ENCODE results near the gene CCDC186. TPM values are rescaled to one million over a fixed set of nuclear protein-coding genes. Genes with fewer than 3 reads are reported as not detected.

CCDC186 gene
- total RNA-seq, 1 donor from 2014 or later = 28.8 TPM

- H3K36me3 ChIP-seq (ENCODE audit: insufficient read depth, low read length) = no peaks in the 10 kb centered on the region
- H3K9me3 ChIP-seq (ENCODE audit: insufficient read depth, low read depth, low read length) = no peaks in the 10 kb centered on the region
- Mint-ChIP-seq H3K4me1 (ENCODE audit: low read depth, unreplicated experiment) (no peaks in the 10 kb centered on the region), H3K27ac (ENCODE audit: unreplicated experiment) (no peak overlapping the region), H3K36me3 (ENCODE audit: low read depth, unreplicated experiment) (no peaks in the 10 kb centered on the region), H3K27me3 (ENCODE audit: low read depth, unreplicated experiment) (peaks cover 37% of the 10 kb centered on the region), H3K4me3 (ENCODE audit: unreplicated experiment) (no peak overlapping the region), H3K9me3 (ENCODE audit: unreplicated experiment) (peaks cover 3% of the 10 kb centered on the region)
- H3K27ac ChIP-seq (ENCODE audit: low read depth, low read length) = no peak overlapping the region
- H3K9ac ChIP-seq (ENCODE audit: low read length) = no peak overlapping the region
- no peaks in the 10 kb centered on the region for H4K20me1 ChIP-seq (ENCODE audit: insufficient read depth, low read length)
- FAIRE-seq = no peak
- no peak overlapping the region for H3K4me3 ChIP-seq (ENCODE audit: insufficient read depth, low read depth, low read length)
- no peaks in the 10 kb centered on the region for H3K4me1 ChIP-seq (ENCODE audit: insufficient read depth, low read length)
- no peak overlapping the region for H2AFZ ChIP-seq (ENCODE audit: low read depth, low read length)
- no peaks in the 10 kb centered on the region for H3K79me2 ChIP-seq (ENCODE audit: insufficient read depth, low read length)
- no peak for DNase-seq (ENCODE audit: low read depth)
- TF ChIP-seq EZH2 (IDR thresholded peaks at IDR 0.05; ENCODE audit: insufficient read depth, low read length) (no peak), CTCF (IDR thresholded peaks at IDR 0.05; ENCODE audit: insufficient read depth, low read depth, low read length) (no peak)
- no peak overlapping the region for H3K4me2 ChIP-seq (ENCODE audit: low read length)
- no peaks in the 10 kb centered on the region for H3K27me3 ChIP-seq (ENCODE audit: insufficient read depth, low read length)
Observed at GRCh38 chr10:114083040-114083439, 91.0 kb downstream of the CCDC186 start.

- Histone ChIP-seq H3K27me3 (ENCODE audit: insufficient read depth, low read length) (no peaks in the 10 kb centered on the region), H3K79me2 (ENCODE audit: insufficient read depth, low read length) (no peaks in the 10 kb centered on the region), H3K36me3 (ENCODE audit: insufficient read depth, low read length) (no peaks in the 10 kb centered on the region), H3K4me3 (ENCODE audit: insufficient read depth, low read depth, low read length) (no peak overlapping the region), H3K4me2 (ENCODE audit: low read length) (no peak overlapping the region), H3K9me3 (ENCODE audit: insufficient read depth, low read depth, low read length) (no peaks in the 10 kb centered on the region), H3K9ac (ENCODE audit: low read length) (no peak overlapping the region), H2AFZ (ENCODE audit: low read depth, low read length) (no peak overlapping the region), H4K20me1 (ENCODE audit: insufficient read depth, low read length) (no peaks in the 10 kb centered on the region), H3K27ac (ENCODE audit: low read depth, low read length) (no peak overlapping the region), H3K4me1 (ENCODE audit: insufficient read depth, low read length) (no peaks in the 10 kb centered on the region)
- no peak overlapping the region for H3K4me3 Mint-ChIP-seq (ENCODE audit: unreplicated experiment)
- DNase-seq (ENCODE audit: low read depth) (no peak), FAIRE-seq (no peak)
- H3K27me3 Mint-ChIP-seq (ENCODE audit: low read depth, unreplicated experiment) = peaks cover 37% of the 10 kb centered on the region
- peaks cover 3% of the 10 kb centered on the region for H3K9me3 Mint-ChIP-seq (ENCODE audit: unreplicated experiment)
- TF ChIP-seq EZH2 (IDR thresholded peaks at IDR 0.05; ENCODE audit: insufficient read depth, low read length) (no peak), CTCF (IDR thresholded peaks at IDR 0.05; ENCODE audit: insufficient read depth, low read depth, low read length) (no peak)
- H3K27ac Mint-ChIP-seq (ENCODE audit: unreplicated experiment) = no peak overlapping the region
- H3K36me3 Mint-ChIP-seq (ENCODE audit: low read depth, unreplicated experiment) = no peaks in the 10 kb centered on the region
- no peaks in the 10 kb centered on the region for H3K4me1 Mint-ChIP-seq (ENCODE audit: low read depth, unreplicated experiment)
Observed at GRCh38 chr10:114081911-114082583, 92.0 kb downstream of the CCDC186 start.

DNA sequence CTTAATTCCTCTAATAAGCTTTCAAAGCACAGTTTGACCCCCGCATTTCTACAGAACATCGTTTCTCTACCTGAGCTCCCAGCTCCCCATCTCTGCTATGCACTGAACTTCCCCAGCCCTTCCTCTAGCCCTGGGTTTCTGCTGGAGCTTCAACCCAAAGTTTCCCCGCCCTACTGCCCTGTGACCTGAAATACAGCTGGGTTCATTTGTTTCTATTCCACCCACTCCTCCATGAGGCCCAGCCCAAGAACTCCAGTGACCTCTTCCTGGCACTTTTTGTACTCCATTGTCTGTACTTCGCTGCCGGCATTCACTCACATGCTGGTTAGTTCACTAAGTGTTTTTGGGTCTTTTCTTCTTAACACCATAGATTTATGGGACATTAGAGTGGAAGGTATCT is 94.6 kb downstream of the CCDC186 start:
- TF ChIP-seq CTCF (IDR thresholded peaks at IDR 0.05; ENCODE audit: insufficient read depth, low read depth, low read length) (no peak), EZH2 (IDR thresholded peaks at IDR 0.05; ENCODE audit: insufficient read depth, low read length) (no peak)
- no peak overlapping the region for H3K27ac ChIP-seq (ENCODE audit: low read depth, low read length)
- no peak overlapping the region for H3K4me2 ChIP-seq (ENCODE audit: low read length)
- H3K9ac ChIP-seq (ENCODE audit: low read length) = no peak overlapping the region
- no peaks in the 10 kb centered on the region for H4K20me1 ChIP-seq (ENCODE audit: insufficient read depth, low read length)
- Mint-ChIP-seq H3K36me3 (ENCODE audit: low read depth, unreplicated experiment) (no peaks in the 10 kb centered on the region), H3K9me3 (ENCODE audit: unreplicated experiment) (peaks cover 3% of the 10 kb centered on the region), H3K4me3 (ENCODE audit: unreplicated experiment) (no peak overlapping the region), H3K27ac (ENCODE audit: unreplicated experiment) (no peak overlapping the region), H3K27me3 (ENCODE audit: low read depth, unreplicated experiment) (peaks cover 22% of the 10 kb centered on the region), H3K4me1 (ENCODE audit: low read depth, unreplicated experiment) (no peaks in the 10 kb centered on the region)
- H3K4me1 ChIP-seq (ENCODE audit: insufficient read depth, low read length) = no peaks in the 10 kb centered on the region
- FAIRE-seq (no peak), DNase-seq (ENCODE audit: low read depth) (no peak)
- no peak overlapping the region for H3K4me3 ChIP-seq (ENCODE audit: insufficient read depth, low read depth, low read length)
- H3K79me2 ChIP-seq (ENCODE audit: insufficient read depth, low read length) = no peaks in the 10 kb centered on the region
- H3K27me3 ChIP-seq (ENCODE audit: insufficient read depth, low read length) = no peaks in the 10 kb centered on the region
- H2AFZ ChIP-seq (ENCODE audit: low read depth, low read length) = no peak overlapping the region
- no peaks in the 10 kb centered on the region for H3K36me3 ChIP-seq (ENCODE audit: insufficient read depth, low read length)
- H3K9me3 ChIP-seq (ENCODE audit: insufficient read depth, low read depth, low read length) = no peaks in the 10 kb centered on the region
